Gastroesophageal sphincter (tissue), 4 donors: ENCODE results near the gene KCNH8. TPM values are rescaled to one million over a fixed set of nuclear protein-coding genes. Genes with fewer than 3 reads are reported as not detected.

Source experiments
- ATAC-seq: fragments of 150-250 bp; one replicate; pipeline ENCODE4 v1.9.1; 2016; ENCODE audit warnings: mild to moderate bottlenecking, moderate library complexity
- H3K27ac ChIP-seq, 4 donors: fragments of 200-600 bp; sonication (generic) in 3 of 4; 1 replicate in 3 of 4; 2 replicates in 1 of 4; pipeline ENCODE4 v1.5.1; 2016 to 2019
- H3K27me3 ChIP-seq: fragments of 200-600 bp; sonication (generic); one replicate; pipeline ENCODE4 v1.5.1; 2019
- H3K36me3 ChIP-seq, 2 donors: fragments of 200-600 bp; sonication (generic); one replicate each; pipeline ENCODE4 v1.5.1; 2019; ENCODE audit warnings: control low read depth in 1 of 2
- H3K4me1 ChIP-seq, 3 donors: fragments of 200-600 bp; sonication (generic); 1 replicate in 2 of 3; 2 replicates in 1 of 3; pipeline ENCODE4 v1.5.1; 2016 to 2019; ENCODE audit warnings: control low read depth in 2 of 3
- H3K4me3 ChIP-seq, 2 donors: fragments of 200-600 bp; sonication (generic); one replicate each; pipeline ENCODE4 v1.5.1; 2019; ENCODE audit warnings: mild to moderate bottlenecking in 1 of 2, moderate library complexity in 1 of 2
- H3K9me3 ChIP-seq, 3 donors: fragments of 200-600 bp; sonication (generic); one replicate each; pipeline ENCODE4 v1.5.1; 2017 to 2019; ENCODE audit warnings: control low read depth in 2 of 3
- EP300 ChIP-seq: sonication (generic); formaldehyde crosslinking; IDR thresholded peaks from one replicate; pipeline ENCODE4 v1.6.1; 2017; ENCODE audit warnings: antibody characterized with exemption, mild to moderate bottlenecking
- POLR2A ChIP-seq, 2 donors: fragments of 450-650 bp; IDR thresholded peaks; one replicate each; pipeline ENCODE4 v1.6.1; 2017; ENCODE audit warnings: antibody characterized with exemption in 2 of 2, mild to moderate bottlenecking in 2 of 2, moderate library complexity in 1 of 2
- POLR2AphosphoS5 ChIP-seq: sonication (generic); formaldehyde crosslinking; IDR thresholded peaks from one replicate; pipeline ENCODE4 v1.6.1; 2017; ENCODE audit warnings: antibody characterized with exemption
- WGBS, 2 donors: methylation state at CpG; one replicate each; pipeline ENCODE4 v1.1.5; 2018; ENCODE audit warnings: low coverage in 1 of 2; 5-methylcytosine and 5-hydroxymethylcytosine counted together
- total RNA-seq, 4 donors: library from RNA; depleted of rRNA; stranded (reverse); fragments of >200 nt; gene quantifications; one replicate each; pipeline ENCODE4 v1.1.0, GENCODE V29; 2016
- TF ChIP-seq, protein P1 (sequence below), 4 experiments: fragments of 200-600 bp in 2 of 4; fragments of 450-650 bp in 2 of 4; sonication (generic) in 1 of 4; IDR thresholded peaks; one replicate each; pipeline ENCODE4 v1.5.1; 2017 to 2019; ENCODE audit warnings: antibody characterized with exemption in 4 of 4, mild to moderate bottlenecking in 2 of 4, moderate library complexity in 2 of 4

KCNH8 gene
- total RNA-seq, 4 donors from 2014 or later, result 0.19 to 0.62 (median 0.40) TPM; not detected in 1

DNA sequence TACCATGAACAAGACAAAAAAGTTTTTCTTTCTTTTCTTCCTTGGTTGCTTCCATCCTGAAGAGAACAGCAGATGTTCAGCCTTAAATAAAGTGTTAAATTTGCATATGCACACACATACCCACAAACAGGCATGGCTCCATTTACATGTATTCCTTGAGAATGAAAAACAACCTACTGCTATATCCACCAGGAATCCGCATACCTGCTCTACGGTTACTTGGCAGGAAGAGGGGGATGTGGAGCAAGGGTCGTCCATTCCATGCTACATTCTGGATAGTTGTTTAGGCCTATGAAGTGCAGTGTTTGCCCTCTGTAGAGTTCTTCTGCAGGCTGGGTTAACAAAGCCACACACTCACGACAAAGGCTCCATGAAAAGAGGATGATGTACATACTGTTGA, 322.8 kb downstream of the KCNH8 start:
- no peaks in the 10 kb centered on the region for H3K4me1 ChIP-seq
- H3K27me3 ChIP-seq, result no peaks in the 10 kb centered on the region
- no peak for TF ChIP-seq POLR2AphosphoS5
- TF ChIP-seq, protein P1, sequence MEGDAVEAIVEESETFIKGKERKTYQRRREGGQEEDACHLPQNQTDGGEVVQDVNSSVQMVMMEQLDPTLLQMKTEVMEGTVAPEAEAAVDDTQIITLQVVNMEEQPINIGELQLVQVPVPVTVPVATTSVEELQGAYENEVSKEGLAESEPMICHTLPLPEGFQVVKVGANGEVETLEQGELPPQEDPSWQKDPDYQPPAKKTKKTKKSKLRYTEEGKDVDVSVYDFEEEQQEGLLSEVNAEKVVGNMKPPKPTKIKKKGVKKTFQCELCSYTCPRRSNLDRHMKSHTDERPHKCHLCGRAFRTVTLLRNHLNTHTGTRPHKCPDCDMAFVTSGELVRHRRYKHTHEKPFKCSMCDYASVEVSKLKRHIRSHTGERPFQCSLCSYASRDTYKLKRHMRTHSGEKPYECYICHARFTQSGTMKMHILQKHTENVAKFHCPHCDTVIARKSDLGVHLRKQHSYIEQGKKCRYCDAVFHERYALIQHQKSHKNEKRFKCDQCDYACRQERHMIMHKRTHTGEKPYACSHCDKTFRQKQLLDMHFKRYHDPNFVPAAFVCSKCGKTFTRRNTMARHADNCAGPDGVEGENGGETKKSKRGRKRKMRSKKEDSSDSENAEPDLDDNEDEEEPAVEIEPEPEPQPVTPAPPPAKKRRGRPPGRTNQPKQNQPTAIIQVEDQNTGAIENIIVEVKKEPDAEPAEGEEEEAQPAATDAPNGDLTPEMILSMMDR (IDR thresholded peaks at IDR 0.05), result no peak
- TF ChIP-seq EP300, result no peak
- no peak for TF ChIP-seq POLR2A (IDR thresholded peaks at IDR 0.05)
- H3K9me3 ChIP-seq, result no peaks in the 10 kb centered on the region
- no peak overlapping the region for H3K27ac ChIP-seq
- WGBS, 2 donors, result 81% methylated on average over 4 of the region's 4 CpGs
- H3K36me3 ChIP-seq, result no peaks in the 10 kb centered on the region
- no peak for ATAC-seq
- no peak overlapping the region for H3K4me3 ChIP-seq

GRCh38 chr3:19473971-19474580, 325.8 kb downstream of the KCNH8 start:
- H3K4me1 ChIP-seq, result no peaks in the 10 kb centered on the region
- WGBS, 2 donors, result 48 to 63% methylated on average over 2 to 3 of the region's 3 CpGs
- no peak for ATAC-seq
- no peak overlapping the region for H3K4me3 ChIP-seq
- H3K9me3 ChIP-seq, result no peaks in the 10 kb centered on the region
- H3K27me3 ChIP-seq, result no peaks in the 10 kb centered on the region
- no peaks in the 10 kb centered on the region for H3K36me3 ChIP-seq
- no peak overlapping the region for H3K27ac ChIP-seq
- TF ChIP-seq POLR2AphosphoS5 (no peak), POLR2A (IDR thresholded peaks at IDR 0.05) (no peak), EP300 (no peak)
- TF ChIP-seq, protein P1 (IDR thresholded peaks at IDR 0.05), result no peak

DNA sequence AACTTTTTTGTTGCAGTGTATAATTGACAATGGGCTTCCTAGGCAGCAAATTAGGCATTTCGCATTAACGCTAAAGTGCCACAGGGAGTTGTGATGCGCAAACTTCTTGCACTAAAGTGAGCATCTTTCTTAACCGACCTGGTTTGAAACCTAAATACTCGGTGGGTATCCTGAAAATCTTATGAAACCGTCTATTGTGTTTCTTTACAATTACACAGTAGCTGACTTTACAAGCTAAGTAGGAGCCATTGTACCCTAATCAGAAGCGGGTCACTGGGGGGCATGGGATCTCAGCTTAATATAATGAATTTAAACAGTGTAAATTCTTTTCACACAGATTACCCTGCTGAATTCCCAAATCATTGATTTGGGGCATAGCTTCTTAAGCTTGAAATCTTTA, 328.0 kb downstream of the KCNH8 start:
- no peak for TF ChIP-seq POLR2AphosphoS5
- TF ChIP-seq EP300, result no peak
- TF ChIP-seq POLR2A (IDR thresholded peaks at IDR 0.05), result no peak
- TF ChIP-seq, protein P1 (IDR thresholded peaks at IDR 0.05), result no peak
- ATAC-seq, result no peak

DNA sequence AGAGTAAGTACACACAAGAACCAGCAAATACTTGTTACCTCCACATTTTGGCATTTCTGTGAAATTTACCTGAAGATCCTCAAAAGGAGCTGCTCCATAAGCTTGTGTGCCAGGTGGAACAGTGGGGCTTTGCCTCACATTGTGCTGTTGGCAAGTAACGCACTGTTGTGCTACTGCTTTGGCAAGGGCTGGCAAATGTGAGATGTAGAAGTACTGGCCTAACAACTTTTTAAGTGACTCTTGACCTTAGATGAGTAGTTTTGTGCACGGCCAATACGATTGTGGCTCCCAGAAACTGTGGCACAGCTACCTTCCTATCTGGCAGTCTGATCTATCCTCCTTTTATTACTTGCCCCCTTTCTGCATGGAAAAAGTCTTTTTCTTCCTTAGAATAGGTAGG, 337.0 kb downstream of the KCNH8 start:
- H3K27ac ChIP-seq, result no peak overlapping the region
- H3K36me3 ChIP-seq, result no peaks in the 10 kb centered on the region
- no peak for ATAC-seq
- no peaks in the 10 kb centered on the region for H3K27me3 ChIP-seq
- H3K4me3 ChIP-seq, result no peak overlapping the region
- TF ChIP-seq POLR2AphosphoS5, result no peak
- no peak for TF ChIP-seq EP300
- TF ChIP-seq, protein P1 (IDR thresholded peaks at IDR 0.05), result no peak
- no peak for TF ChIP-seq POLR2A (IDR thresholded peaks at IDR 0.05)
- no peaks in the 10 kb centered on the region for H3K4me1 ChIP-seq
- no peaks in the 10 kb centered on the region for H3K9me3 ChIP-seq
- WGBS, 2 donors, result 81 to 86% methylated on average over 2 to 3 of the region's 3 CpGs

More for the DNA sequence above, 328.0 kb downstream of the KCNH8 start:
- 71 to 87% methylated on average over 5 to 7 of the region's 7 CpGs for WGBS, 2 donors
- Histone ChIP-seq H3K27me3 (no peaks in the 10 kb centered on the region), H3K4me1 (no peaks in the 10 kb centered on the region), H3K9me3 (no peaks in the 10 kb centered on the region), H3K4me3 (no peak overlapping the region), H3K27ac (no peak overlapping the region), H3K36me3 (no peaks in the 10 kb centered on the region)

DNA sequence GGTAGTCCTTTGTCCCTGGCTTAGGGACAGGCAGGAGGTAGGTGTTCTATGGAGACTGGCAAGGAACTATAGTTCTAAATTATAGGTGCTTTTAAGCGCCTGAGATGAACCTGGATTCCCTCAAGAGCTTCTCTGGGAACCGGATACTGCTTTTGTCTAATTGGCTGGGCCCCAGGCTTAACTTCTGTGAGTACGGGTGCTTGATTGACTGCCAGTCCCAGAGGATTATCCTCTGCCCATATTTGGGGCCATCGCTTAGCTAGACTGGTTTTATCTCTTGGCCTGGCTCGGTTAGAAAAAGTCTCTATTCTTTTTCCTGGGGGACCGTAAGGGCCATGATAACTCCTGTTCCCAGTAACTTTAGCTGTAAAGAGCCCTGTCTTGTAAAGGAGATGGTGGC, 339.1 kb downstream of the KCNH8 start:
- 37 to 39% methylated on average over 2 to 6 of the region's 6 CpGs for WGBS, 2 donors
- ATAC-seq, result no peak
- H3K4me1 ChIP-seq, result no peaks in the 10 kb centered on the region
- no peak overlapping the region for H3K4me3 ChIP-seq
- H3K36me3 ChIP-seq, result no peaks in the 10 kb centered on the region
- H3K27ac ChIP-seq, result no peak overlapping the region
- H3K27me3 ChIP-seq, result no peaks in the 10 kb centered on the region
- TF ChIP-seq POLR2A (IDR thresholded peaks at IDR 0.05) (no peak), EP300 (no peak), POLR2AphosphoS5 (no peak)
- TF ChIP-seq, protein P1 (IDR thresholded peaks at IDR 0.05), result no peak
- no peaks in the 10 kb centered on the region for H3K9me3 ChIP-seq
